Astrocyte (in vitro differentiated cells and primary cell): Measurements from ENCODE around the gene CORIN. TPM values are rescaled to one million over a fixed set of nuclear protein-coding genes. Genes with fewer than 3 reads are reported as not detected.
"Not testable (repeated sequence)": the region's sequence is repeated elsewhere in the genome, so short reads cannot be mapped to it uniquely, and the experiment has no call there.

ENCODE experiments used
- DNase-seq: peaks from one replicate; pipeline ENCODE4 v3.0.0-alpha.2; 2010; ENCODE audit warnings: low read depth
- FAIRE-seq: peaks from 2 replicates; lab custom pipeline; 2011; peaks lifted over from hg19 to GRCh38; lab: Jason Lieb, UNC
- H2AFZ ChIP-seq: 2 replicates; pipeline ENCODE4 v1.6.0; 2012; ENCODE audit warnings: low read depth, low read length, inconsistent platforms
- H3K27ac ChIP-seq: 2 replicates; pipeline ENCODE4 v1.5.1; 2011; ENCODE audit warnings: low read depth, low read length, inconsistent platforms
- H3K27me3 ChIP-seq: 2 replicates; pipeline ENCODE4 v1.6.0; 2011; ENCODE audit warnings: low read length, inconsistent platforms; ENCODE audit not compliant: insufficient read depth
- H3K36me3 ChIP-seq: 2 replicates; pipeline ENCODE4 v1.5.1; 2011; ENCODE audit warnings: low read length, inconsistent platforms; ENCODE audit not compliant: insufficient read depth
- H3K4me1 ChIP-seq: 2 replicates; pipeline ENCODE4 v1.5.1; 2011; ENCODE audit warnings: low read length, inconsistent platforms; ENCODE audit not compliant: insufficient read depth
- H3K4me2 ChIP-seq: 2 replicates; pipeline ENCODE4 v1.6.0; 2012; ENCODE audit warnings: low read length, inconsistent platforms
- H3K4me3 ChIP-seq: 2 replicates; pipeline ENCODE4 v1.5.1; 2011; ENCODE audit warnings: low read depth, mild to moderate bottlenecking, low read length, inconsistent platforms; ENCODE audit not compliant: insufficient read depth
- H3K79me2 ChIP-seq: 2 replicates; pipeline ENCODE4 v1.6.0; 2012; ENCODE audit warnings: mild to moderate bottlenecking, low read length, inconsistent platforms; ENCODE audit not compliant: insufficient read depth
- H3K9ac ChIP-seq: 2 replicates; pipeline ENCODE4 v1.6.0; 2012; ENCODE audit warnings: mild to moderate bottlenecking, low read length, inconsistent platforms
- H3K9me3 ChIP-seq: 2 replicates; pipeline ENCODE4 v1.5.1; 2012; ENCODE audit warnings: low read depth, mild to moderate bottlenecking, low read length, inconsistent platforms; ENCODE audit not compliant: insufficient read depth
- H4K20me1 ChIP-seq: 2 replicates; pipeline ENCODE4 v1.6.0; 2012; ENCODE audit warnings: low read length, inconsistent platforms; ENCODE audit not compliant: insufficient read depth
- H3K27ac Mint-ChIP-seq: one replicate; pipeline ENCODE4 v1.8.0; 2021; ENCODE audit warnings: mild to moderate bottlenecking, mixed read lengths; ENCODE audit not compliant: unreplicated experiment
- H3K27me3 Mint-ChIP-seq: one replicate; pipeline ENCODE4 v1.8.0; 2021; ENCODE audit warnings: low read depth, mixed read lengths; ENCODE audit not compliant: unreplicated experiment
- H3K36me3 Mint-ChIP-seq: one replicate; pipeline ENCODE4 v1.8.0; 2021; ENCODE audit warnings: low read depth, mixed read lengths; ENCODE audit not compliant: unreplicated experiment
- H3K4me1 Mint-ChIP-seq: one replicate; pipeline ENCODE4 v1.8.0; 2021; ENCODE audit warnings: low read depth, mixed read lengths; ENCODE audit not compliant: unreplicated experiment
- H3K4me3 Mint-ChIP-seq: one replicate; pipeline ENCODE4 v1.8.0; 2021; ENCODE audit warnings: mild to moderate bottlenecking, moderate library complexity, mixed read lengths; ENCODE audit not compliant: unreplicated experiment
- H3K9me3 Mint-ChIP-seq: one replicate; pipeline ENCODE4 v1.8.0; 2021; ENCODE audit warnings: mild to moderate bottlenecking, mixed read lengths; ENCODE audit not compliant: unreplicated experiment
- EZH2 ChIP-seq: IDR thresholded peaks from 2 replicates; pipeline ENCODE4 v1.6.1; 2012; ENCODE audit warnings: mild to moderate bottlenecking, low read length, inconsistent platforms; ENCODE audit not compliant: insufficient read depth
- microRNA-seq: library from miRNA; unstranded; fragments of <30 nt; microRNA quantifications from one replicate; pipeline ENCODE4 v1.2.0, GENCODE V29; 2020
- total RNA-seq: library from RNA; stranded (reverse); gene quantifications from 2 replicates; pipeline ENCODE4 v1.2.1, GENCODE V29; 2021
- TF ChIP-seq, protein P1 (sequence below): IDR thresholded peaks from 2 replicates; pipeline ENCODE4 v1.5.1; 2011; ENCODE audit warnings: low read depth, mild to moderate bottlenecking, inconsistent platforms, low read length, moderate library complexity; ENCODE audit not compliant: insufficient read depth

CORIN gene
- total RNA-seq, 1 donor from 2014 or later, result 0.20 TPM

DNA sequence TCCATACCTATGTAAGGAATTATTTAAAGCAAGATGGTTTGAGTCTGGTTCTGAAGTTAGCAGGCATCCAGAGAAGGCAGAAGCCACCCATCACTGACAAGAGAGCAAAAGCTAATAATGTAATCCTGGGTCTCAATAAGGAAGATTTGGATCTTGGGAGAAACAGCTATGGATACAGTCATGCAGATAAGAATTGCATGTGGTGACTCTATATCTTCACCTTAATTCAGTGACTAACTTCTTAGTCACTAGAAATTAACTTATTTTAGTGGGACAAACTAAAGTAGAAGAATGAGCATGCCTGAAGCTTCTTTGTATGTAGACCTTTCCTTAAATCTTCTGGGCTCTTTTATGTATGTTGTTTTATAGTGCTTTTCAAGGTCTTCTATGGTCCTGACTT is 286.2 kb downstream of the CORIN start:
- DNase-seq (peak; percentile 81), FAIRE-seq (peak; percentile 81)
- Mint-ChIP-seq H3K27me3 (no peaks in the 10 kb centered on the region), H3K36me3 (peaks cover 31% of the 10 kb centered on the region), H3K4me1 (peaks cover 7% of the 10 kb centered on the region), H3K9me3 (no peaks in the 10 kb centered on the region), H3K27ac (no peak overlapping the region), H3K4me3 (no peak overlapping the region)
- Histone ChIP-seq H3K4me2 (peak overlapping the region; percentile 51), H3K79me2 (no peaks in the 10 kb centered on the region), H3K27me3 (no peaks in the 10 kb centered on the region), H2AFZ (no peak overlapping the region), H3K4me1 (peaks cover 15% of the 10 kb centered on the region), H3K9me3 (no peaks in the 10 kb centered on the region), H3K9ac (peak overlapping the region; percentile 48), H3K36me3 (peaks cover 45% of the 10 kb centered on the region), H4K20me1 (no peaks in the 10 kb centered on the region), H3K4me3 (no peak overlapping the region), H3K27ac (peak overlapping the region; percentile 80)
- TF ChIP-seq EZH2, result no peak
- TF ChIP-seq, protein P1, sequence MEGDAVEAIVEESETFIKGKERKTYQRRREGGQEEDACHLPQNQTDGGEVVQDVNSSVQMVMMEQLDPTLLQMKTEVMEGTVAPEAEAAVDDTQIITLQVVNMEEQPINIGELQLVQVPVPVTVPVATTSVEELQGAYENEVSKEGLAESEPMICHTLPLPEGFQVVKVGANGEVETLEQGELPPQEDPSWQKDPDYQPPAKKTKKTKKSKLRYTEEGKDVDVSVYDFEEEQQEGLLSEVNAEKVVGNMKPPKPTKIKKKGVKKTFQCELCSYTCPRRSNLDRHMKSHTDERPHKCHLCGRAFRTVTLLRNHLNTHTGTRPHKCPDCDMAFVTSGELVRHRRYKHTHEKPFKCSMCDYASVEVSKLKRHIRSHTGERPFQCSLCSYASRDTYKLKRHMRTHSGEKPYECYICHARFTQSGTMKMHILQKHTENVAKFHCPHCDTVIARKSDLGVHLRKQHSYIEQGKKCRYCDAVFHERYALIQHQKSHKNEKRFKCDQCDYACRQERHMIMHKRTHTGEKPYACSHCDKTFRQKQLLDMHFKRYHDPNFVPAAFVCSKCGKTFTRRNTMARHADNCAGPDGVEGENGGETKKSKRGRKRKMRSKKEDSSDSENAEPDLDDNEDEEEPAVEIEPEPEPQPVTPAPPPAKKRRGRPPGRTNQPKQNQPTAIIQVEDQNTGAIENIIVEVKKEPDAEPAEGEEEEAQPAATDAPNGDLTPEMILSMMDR, result no peak

DNA sequence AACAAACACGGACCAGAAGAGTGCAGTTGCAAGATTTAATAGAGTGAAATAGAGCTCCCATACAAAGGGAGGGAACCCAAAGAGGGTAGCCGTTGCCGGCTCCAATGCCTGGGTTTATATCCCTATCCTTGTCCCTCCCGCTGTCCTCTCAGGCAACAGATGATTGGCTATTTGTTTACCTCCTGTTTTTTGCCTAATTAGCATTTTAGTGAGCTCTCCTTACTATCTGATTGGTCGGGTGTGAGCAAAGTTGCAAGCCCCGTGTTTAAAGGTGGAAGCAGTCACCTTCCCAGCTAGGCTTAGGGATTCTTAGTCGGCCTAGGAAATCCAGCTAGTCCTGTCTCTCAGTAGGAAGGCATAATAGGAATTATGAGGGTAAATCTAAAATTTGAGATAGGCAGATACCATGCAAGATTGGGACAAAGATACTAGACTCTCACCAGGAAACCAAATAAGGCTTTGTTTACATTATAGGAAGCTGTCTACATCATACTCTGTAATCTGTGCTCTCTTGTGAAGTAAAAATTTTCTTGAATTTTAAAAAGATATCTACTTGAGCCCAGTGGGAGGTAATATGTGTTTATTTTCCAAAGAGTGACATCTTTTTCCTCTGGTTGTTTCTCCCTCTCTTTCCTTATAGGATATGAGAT is 286.8 kb downstream of the CORIN start:
- H3K9me3 Mint-ChIP-seq, result no peaks in the 10 kb centered on the region

GRCh38 chr4:47550357-47550756 is 287.5 kb downstream of the CORIN start:
- not testable (repeated sequence) for H3K4me1 Mint-ChIP-seq, H2AFZ ChIP-seq, H3K27ac ChIP-seq, H3K27ac Mint-ChIP-seq, DNase-seq, FAIRE-seq, H3K4me2 ChIP-seq, H3K27me3 Mint-ChIP-seq, H4K20me1 ChIP-seq, H3K9me3 Mint-ChIP-seq, H3K4me3 ChIP-seq, H3K4me3 Mint-ChIP-seq, H3K9me3 ChIP-seq, H3K27me3 ChIP-seq, H3K79me2 ChIP-seq, H3K9ac ChIP-seq
- H3K36me3 Mint-ChIP-seq, result peaks cover 40% of the 10 kb centered on the region
- H3K36me3 ChIP-seq, result peaks cover 47% of the 10 kb centered on the region
- peaks cover 15% of the 10 kb centered on the region for H3K4me1 ChIP-seq

More for the DNA sequence above, 286.8 kb downstream of the CORIN start:
- H4K20me1 ChIP-seq, result no peaks in the 10 kb centered on the region
- no peaks in the 10 kb centered on the region for H3K27me3 ChIP-seq
- no peaks in the 10 kb centered on the region for H3K9me3 ChIP-seq
- no peak for DNase-seq
- H3K4me3 ChIP-seq, result no peak overlapping the region
- peaks cover 15% of the 10 kb centered on the region for H3K4me1 ChIP-seq
- H3K36me3 Mint-ChIP-seq, result peaks cover 36% of the 10 kb centered on the region
- no peaks in the 10 kb centered on the region for H3K79me2 ChIP-seq
- no peak for FAIRE-seq
- peaks cover 7% of the 10 kb centered on the region for H3K4me1 Mint-ChIP-seq
- H2AFZ ChIP-seq, result no peak overlapping the region
- H3K4me3 Mint-ChIP-seq, result no peak overlapping the region
- H3K27ac ChIP-seq, result peak overlapping the region; percentile 80
- H3K27me3 Mint-ChIP-seq, result no peaks in the 10 kb centered on the region
- peak overlapping the region; percentile 51 for H3K4me2 ChIP-seq
- no peak overlapping the region for H3K27ac Mint-ChIP-seq
- peak overlapping the region; percentile 48 for H3K9ac ChIP-seq
- TF ChIP-seq, protein P1, result no peak
- no peak for TF ChIP-seq EZH2
- peaks cover 49% of the 10 kb centered on the region for H3K36me3 ChIP-seq

Small RNA genes lying within 50 kb of the gene (microRNA-seq; reads per million reads assigned to microRNA genes)
- gene MIR8053, result not detected

Other genes with a start within 250 kb of the CORIN start
- 11.7 and 13.0 TPM in 2 replicates for gene NFXL1, start 76.5 kb upstream of the CORIN start, total RNA-seq
- gene CNGA1, start 178.6 kb upstream of the CORIN start, total RNA-seq, result not detected in 2 replicates
- gene NIPAL1, start 178.7 kb upstream of the CORIN start, total RNA-seq, result 3.8 and 4.9 TPM in 2 replicates